Sigmoid colon (tissue), 7 donors: ENCODE results near the gene CDHR2. TPM values are rescaled to one million over a fixed set of nuclear protein-coding genes. Genes with fewer than 3 reads are reported as not detected.

Experiments
- DNase-seq: peaks from one replicate; pipeline ENCODE4 v3.0.0-alpha.2; 2019
- H3K27ac ChIP-seq, 4 donors: fragments of 200-600 bp; sonication (generic); one replicate each; pipeline ENCODE4 v1.5.1; 2016 to 2019; ENCODE audit warnings: mild to moderate bottlenecking in 1 of 4
- H3K27me3 ChIP-seq, 3 donors: fragments of 200-600 bp; sonication (generic); one replicate each; pipeline ENCODE4 v1.5.1; 2019; ENCODE audit warnings: mild to moderate bottlenecking in 1 of 3
- H3K36me3 ChIP-seq, 4 donors: fragments of 200-600 bp; sonication (generic); one replicate each; pipeline ENCODE4 v1.5.1; 2016 to 2019
- H3K4me1 ChIP-seq, 4 donors: fragments of 200-600 bp; sonication (generic); one replicate each; pipeline ENCODE4 v1.5.1; 2017 to 2019
- H3K4me3 ChIP-seq, 4 donors: fragments of 200-600 bp; sonication (generic); one replicate each; pipeline ENCODE4 v1.5.1; 2017 to 2019; ENCODE audit warnings: mild to moderate bottlenecking in 2 of 4, moderate library complexity in 1 of 4
- H3K9me3 ChIP-seq, 4 donors: fragments of 200-600 bp in 3 of 4; sonication (generic) in 3 of 4; one replicate each; pipeline versions ENCODE4 v1.5.1 to v1.6.1; 2013 to 2019
- CTCF ChIP-seq, 4 experiments: fragments of 450-650 bp in 3 of 4; fragments of 200-600 bp in 1 of 4; IDR thresholded peaks; one replicate each; pipeline ENCODE4 v1.5.1; 2016 to 2019; ENCODE audit warnings: antibody characterized with exemption in 4 of 4, mild to moderate bottlenecking in 3 of 4, moderate library complexity in 2 of 4
- EP300 ChIP-seq, 4 donors: sonication (generic); formaldehyde crosslinking; IDR thresholded peaks; one replicate each; pipeline ENCODE4 v1.6.1; 2017; ENCODE audit warnings: antibody characterized with exemption in 4 of 4
- POLR2A ChIP-seq, 2 donors: fragments of 450-650 bp; IDR thresholded peaks; one replicate each; pipeline ENCODE4 v1.6.1; 2016; ENCODE audit warnings: antibody characterized with exemption in 2 of 2, mild to moderate bottlenecking in 2 of 2, moderate library complexity in 2 of 2
- POLR2AphosphoS5 ChIP-seq, 4 donors: sonication (generic); formaldehyde crosslinking; IDR thresholded peaks; one replicate each; pipeline ENCODE4 v1.6.1; 2017; ENCODE audit warnings: antibody characterized with exemption in 4 of 4
- WGBS, 2 donors: extraction: QIAGEN DNeasy Blood & Tissue Kit; methylation state at CpG; one replicate each; pipeline ENCODE4 v1.1.7; 2013; 5-methylcytosine and 5-hydroxymethylcytosine counted together
- intact Hi-C: fragments of 100-400 bp; cut with DNase I; formaldehyde crosslinking; loops from one replicate; pipeline ENCODE4 v1.15.1; 2023
- polyA plus RNA-seq, 3 donors: library from polyadenylated mRNA; stranded (reverse); fragments of 200-250 nt; gene quantifications; one replicate each; pipeline ENCODE4 v1.2.3, GENCODE V29; 2013
- total RNA-seq, 4 donors: library from RNA; depleted of rRNA; stranded (reverse); fragments of >200 nt; gene quantifications; one replicate each; pipeline ENCODE4 v1.1.0, GENCODE V29; 2016
- donor health status: healthy with polysubstance abuse.
- donor health status: Bipolar disorder and iron deficiency.
- donor health status: healthy.

The CDHR2 gene
- total and polyA plus RNA-seq, 7 donors, result 0.71 to 57.9 (median 9.6) TPM; not detected in 2

GRCh38 chr5:176625966-176626875 is 77.1 kb downstream of the CDHR2 start:
- DNase-seq, result no peak
- TF ChIP-seq CTCF (IDR thresholded peaks at IDR 0.05) (no peak), POLR2A (IDR thresholded peaks at IDR 0.05) (no peak), POLR2AphosphoS5 (IDR thresholded peaks at IDR 0.05) (no peak), EP300 (IDR thresholded peaks at IDR 0.05) (no peak)
- Histone ChIP-seq H3K27ac (no peak overlapping the region), H3K36me3 (no peaks in the 10 kb centered on the region), H3K27me3 (peaks cover 35 to 95% (median 63%) of the 10 kb centered on the region in 3 donors), H3K4me1 (peaks cover 0 to 17% (median 15%) of the 10 kb centered on the region in 4 donors), H3K9me3 (no peaks in the 10 kb centered on the region), H3K4me3 (no peak overlapping the region)
- WGBS, 2 donors, result 17 to 40% methylated on average over 25 of the region's 25 CpGs
- intact Hi-C loops, result no loop called here

- WGBS, 2 donors, result 9 to 35% methylated on average over 7 of the region's 7 CpGs
Observed at GRCh38 chr5:176626876-176627236, 77.7 kb downstream of the CDHR2 start.

GRCh38 chr5:176627582-176627981 is 78.4 kb downstream of the CDHR2 start:
- Histone ChIP-seq H3K4me3 (no peak overlapping the region), H3K36me3 (no peaks in the 10 kb centered on the region), H3K9me3 (no peaks in the 10 kb centered on the region), H3K27ac (no peak overlapping the region), H3K4me1 (peaks cover 0 to 17% (median 15%) of the 10 kb centered on the region in 4 donors), H3K27me3 (peaks cover 32 to 96% (median 55%) of the 10 kb centered on the region in 3 donors)
- WGBS, 2 donors, result 52 to 89% methylated on average over 5 of the region's 5 CpGs
- TF ChIP-seq CTCF (IDR thresholded peaks at IDR 0.05) (no peak), EP300 (IDR thresholded peaks at IDR 0.05) (no peak), POLR2AphosphoS5 (IDR thresholded peaks at IDR 0.05) (no peak)
- no peak for DNase-seq
- intact Hi-C loops, result no loop called here

More at GRCh38 chr5:176626876-176627236, 77.7 kb downstream of the CDHR2 start:
- Histone ChIP-seq H3K36me3 (no peaks in the 10 kb centered on the region), H3K27me3 (peaks cover 32 to 95% (median 57%) of the 10 kb centered on the region in 3 donors), H3K4me1 (peaks cover 0 to 17% (median 15%) of the 10 kb centered on the region in 4 donors), H3K9me3 (no peaks in the 10 kb centered on the region), H3K27ac (no peak overlapping the region), H3K4me3 (no peak overlapping the region)
- DNase-seq, result no peak
- TF ChIP-seq CTCF (IDR thresholded peaks at IDR 0.05) (no peak), POLR2AphosphoS5 (IDR thresholded peaks at IDR 0.05) (no peak), POLR2A (IDR thresholded peaks at IDR 0.05) (no peak), EP300 (IDR thresholded peaks at IDR 0.05) (no peak)
- intact Hi-C loops, result no loop called here

- DNase-seq, result no peak
- intact Hi-C loops, result no loop called here
Observed at GRCh38 chr5:176628406-176629228, 79.5 kb downstream of the CDHR2 start.

More at GRCh38 chr5:176628406-176629228, 79.5 kb downstream of the CDHR2 start:
- Histone ChIP-seq H3K4me3 (no peak overlapping the region), H3K36me3 (no peaks in the 10 kb centered on the region), H3K27me3 (peaks cover 32 to 95% (median 55%) of the 10 kb centered on the region in 3 donors), H3K4me1 (peaks cover 0 to 17% (median 15%) of the 10 kb centered on the region in 4 donors), H3K27ac (no peak overlapping the region), H3K9me3 (no peaks in the 10 kb centered on the region)
- WGBS, 2 donors, result 37 to 54% methylated on average over 13 of the region's 13 CpGs
- no peak for TF ChIP-seq POLR2AphosphoS5 (IDR thresholded peaks at IDR 0.05)
- no peak for TF ChIP-seq EP300 (IDR thresholded peaks at IDR 0.05)
- TF ChIP-seq POLR2A (IDR thresholded peaks at IDR 0.05), result no peak
- TF ChIP-seq CTCF (IDR thresholded peaks at IDR 0.05), result no peak
